ENCODE measurements around the gene DRAM1.
A peak's percentile ranks its signal among the peaks of the same experiment; 100 is the strongest.
"Not testable (repeated sequence)": the region's sequence is repeated elsewhere in the genome, so short reads cannot be mapped to it uniquely, and the experiment has no call there.

Gene DRAM1

DNA sequence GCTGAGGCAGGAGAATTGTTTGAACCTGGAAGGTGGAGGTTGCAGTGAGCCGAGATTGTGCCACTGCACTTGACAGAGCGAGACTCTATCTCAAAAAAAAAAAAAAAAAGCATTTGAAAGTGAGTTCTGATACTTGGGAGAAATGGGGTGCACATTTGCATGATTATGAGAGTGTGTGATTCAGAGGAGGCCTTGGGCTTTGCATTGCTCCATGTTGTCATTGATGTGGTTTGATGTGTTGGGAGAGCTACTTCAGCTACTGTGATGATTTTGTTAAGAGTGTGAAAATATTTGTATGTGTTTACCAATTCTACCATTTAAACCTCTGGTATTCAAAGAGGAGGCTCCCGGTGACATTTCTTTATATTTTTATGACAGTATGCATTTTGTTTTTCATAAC, 24.4 kb downstream of the DRAM1 start:
- no peak for DNase-seq (ENCODE audit: low spot score)

DNA sequence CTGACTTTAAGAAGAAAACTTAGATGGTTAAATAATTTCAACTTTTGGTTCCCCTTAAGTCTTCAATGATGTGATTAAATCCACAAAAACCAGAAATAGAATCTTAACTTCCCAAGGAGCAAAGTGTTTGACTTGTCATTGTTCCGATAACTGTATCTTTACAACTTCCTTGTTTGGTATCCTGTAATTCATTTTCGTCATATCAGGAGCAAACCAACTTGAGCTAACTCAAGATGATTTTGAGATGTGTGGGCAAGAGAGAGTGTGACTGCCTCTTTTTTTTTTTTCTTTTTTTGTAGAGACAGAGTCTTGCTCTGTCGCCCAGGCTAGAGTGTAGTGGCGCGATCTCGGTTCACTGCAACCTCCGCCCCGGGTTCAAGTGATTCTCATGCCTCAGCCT, 25.3 kb downstream of the DRAM1 start:
- no peak for DNase-seq (ENCODE audit: low spot score)

DNA sequence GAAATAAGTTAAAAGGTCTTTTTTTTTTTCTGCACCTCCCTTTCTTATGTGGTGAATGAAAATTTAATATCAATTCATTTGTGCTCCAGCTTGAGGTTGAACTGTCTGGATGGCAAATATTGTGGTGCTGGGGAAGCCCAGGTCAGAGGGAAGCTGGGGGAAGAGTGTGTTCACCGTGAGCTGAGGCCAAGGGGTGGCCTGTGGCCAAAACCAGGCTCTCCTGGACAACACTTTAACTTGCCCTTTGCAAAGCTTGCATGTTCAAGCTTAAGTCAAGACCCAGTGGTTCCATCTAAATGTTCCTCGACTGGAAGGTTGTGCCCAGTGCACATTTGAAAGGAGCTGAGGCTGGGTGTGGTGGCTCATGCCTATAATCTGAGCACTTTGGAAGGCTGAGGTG, 28.8 kb downstream of the DRAM1 start:
- DNase-seq (ENCODE audit: low spot score) = no peak

DNA sequence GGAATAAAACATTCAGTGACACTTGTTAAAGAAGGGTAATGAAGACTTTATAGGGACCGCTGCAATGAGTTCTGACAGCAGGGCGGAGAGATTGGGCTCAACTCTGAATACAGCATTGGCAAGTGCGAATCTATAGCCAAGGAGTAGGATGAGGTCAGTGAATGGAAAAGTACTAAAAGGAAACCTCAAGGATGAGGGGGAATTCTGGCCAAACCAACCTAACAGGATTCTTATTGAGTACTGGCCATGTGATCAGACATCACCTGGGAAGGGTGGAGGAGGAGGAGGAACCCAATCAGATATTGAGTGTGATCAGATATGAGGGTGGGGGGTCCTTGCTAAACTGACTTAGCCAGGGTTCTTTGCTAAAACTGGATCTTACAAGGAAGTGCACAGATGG, 31.0 kb downstream of the DRAM1 start:
- no peak for DNase-seq (ENCODE audit: low spot score)

DNA sequence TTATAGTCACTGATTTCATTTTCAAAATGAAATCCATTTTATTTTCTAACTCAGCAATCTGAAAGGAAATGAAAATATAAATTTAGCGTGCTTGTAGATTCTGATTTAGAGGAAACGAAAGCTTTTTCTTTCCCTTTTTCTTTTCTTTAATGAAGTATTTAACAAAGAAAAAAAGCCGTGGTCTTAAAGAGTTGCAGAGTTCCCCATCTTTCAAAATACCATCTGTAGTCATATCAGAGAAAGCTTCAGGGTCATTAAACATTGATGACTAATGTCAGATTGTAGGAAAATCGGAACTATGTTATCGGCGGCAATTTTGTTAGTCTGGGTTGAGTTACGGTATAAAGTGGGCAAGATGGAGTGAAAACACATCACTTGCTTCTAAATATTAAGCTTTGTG, 32.3 kb downstream of the DRAM1 start:
- no peak for DNase-seq (ENCODE audit: low spot score)

DNA sequence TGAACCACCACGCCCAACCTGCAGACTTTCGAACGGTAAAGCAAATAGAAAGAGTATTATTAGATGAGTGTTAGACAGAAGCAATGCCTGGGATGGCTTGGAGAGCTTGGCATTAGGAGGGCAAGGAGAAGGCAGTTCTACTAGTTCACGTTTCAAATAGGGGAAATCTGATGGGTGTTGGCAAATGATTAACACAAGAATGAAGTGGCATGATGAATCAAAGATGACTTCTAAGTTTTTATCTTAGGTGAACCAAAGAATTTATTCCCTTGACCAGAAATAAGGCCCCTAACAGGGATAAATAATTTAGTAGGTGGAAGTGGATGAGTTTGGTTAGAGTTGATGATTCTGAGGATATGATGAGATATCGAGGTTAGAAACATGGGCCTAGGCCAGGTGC, 38.5 kb downstream of the DRAM1 start:
- DNase-seq (ENCODE audit: low spot score) = no peak

DNA sequence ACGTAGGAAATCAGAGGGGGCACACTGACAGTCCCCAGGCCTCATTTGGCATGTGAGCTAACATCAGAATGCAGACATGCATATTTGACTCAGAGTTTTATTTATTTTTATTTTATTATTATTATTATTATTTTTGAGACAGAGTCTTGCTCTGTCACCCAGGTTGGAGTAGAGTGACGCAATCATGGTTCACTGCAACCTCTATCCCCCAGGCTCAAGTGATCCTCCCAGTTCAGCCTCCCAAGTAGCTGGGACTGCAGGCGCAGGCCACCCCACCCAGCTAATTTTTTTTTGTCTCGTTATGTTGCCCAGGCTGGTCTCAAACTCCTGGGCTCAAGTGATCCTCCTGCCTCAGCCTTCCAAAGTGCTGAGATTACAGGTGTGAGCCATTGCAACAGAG, 41.4 kb downstream of the DRAM1 start:
- not testable (repeated sequence) for DNase-seq (ENCODE audit: low spot score)

DNA sequence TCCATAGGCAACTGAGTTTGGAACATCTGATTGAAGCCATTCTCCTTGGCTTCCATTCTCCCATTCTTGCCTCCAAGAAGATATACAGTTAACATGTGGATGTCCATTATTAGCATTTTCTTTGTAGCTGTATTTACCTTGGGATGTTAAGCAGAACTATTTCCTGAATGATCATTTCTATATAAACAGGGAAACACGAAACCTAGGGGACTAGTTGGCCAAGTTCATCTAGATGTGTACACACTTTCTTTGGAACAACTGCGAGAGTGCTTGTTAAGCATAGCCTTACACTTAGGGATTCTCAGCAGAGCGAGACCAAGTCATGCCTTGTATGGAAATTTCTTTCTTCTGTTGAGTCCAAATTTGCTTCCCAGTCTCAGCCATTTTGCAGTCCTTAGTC, 42.1 kb downstream of the DRAM1 start:
- DNase-seq (ENCODE audit: low spot score) = no peak

DNA sequence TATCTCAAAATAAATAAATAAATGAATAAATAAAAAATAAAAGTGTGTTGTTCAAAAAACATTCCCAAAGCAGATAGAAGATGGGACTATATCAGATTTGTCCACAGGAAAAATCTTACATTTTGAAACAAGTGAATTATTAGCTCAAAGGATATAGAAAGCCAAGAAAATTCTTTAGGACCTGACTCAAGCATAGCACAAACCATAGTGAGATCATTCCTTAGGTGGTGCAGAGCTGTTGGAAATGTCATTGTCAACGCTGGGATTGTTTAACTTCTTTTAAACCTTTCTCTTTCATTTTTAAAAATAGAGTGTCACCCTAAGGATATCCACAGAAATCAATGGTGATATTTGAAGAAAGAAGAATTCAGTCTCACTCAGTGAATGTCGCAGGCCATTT, 43.5 kb downstream of the DRAM1 start:
- no peak for DNase-seq (ENCODE audit: low spot score)

DNA sequence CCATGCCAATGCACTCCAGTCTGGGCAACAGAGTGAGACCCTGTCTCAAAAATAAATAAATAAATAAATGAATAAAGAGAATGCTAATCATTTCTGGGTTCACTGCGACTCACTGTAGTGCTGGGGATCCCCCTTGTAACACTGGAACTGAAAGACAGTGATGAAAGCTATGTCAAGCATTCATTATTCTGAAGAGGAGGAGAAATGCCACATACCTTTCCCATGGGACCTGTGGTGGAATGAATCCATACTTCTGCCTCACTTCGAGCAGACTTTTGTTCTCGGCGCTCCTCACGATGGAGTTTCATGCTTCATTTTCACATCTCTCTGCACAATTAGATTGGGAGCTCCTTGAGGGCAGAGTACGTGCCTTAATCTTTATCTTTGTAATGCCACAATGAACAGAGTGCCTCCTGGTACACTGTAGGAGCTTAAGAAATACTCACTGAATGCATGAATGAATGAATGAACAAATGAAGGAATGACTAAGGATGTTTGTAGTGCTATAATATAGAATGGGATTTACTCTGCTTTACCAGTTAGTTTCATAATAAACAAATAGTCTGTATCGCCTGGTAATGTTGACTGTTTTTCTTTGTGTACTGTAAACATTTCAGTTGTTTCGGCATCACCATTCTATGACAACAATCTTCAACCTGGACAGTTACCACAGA, 45.8 kb downstream of the DRAM1 start:
- no peak for DNase-seq (ENCODE audit: low spot score)

DNA sequence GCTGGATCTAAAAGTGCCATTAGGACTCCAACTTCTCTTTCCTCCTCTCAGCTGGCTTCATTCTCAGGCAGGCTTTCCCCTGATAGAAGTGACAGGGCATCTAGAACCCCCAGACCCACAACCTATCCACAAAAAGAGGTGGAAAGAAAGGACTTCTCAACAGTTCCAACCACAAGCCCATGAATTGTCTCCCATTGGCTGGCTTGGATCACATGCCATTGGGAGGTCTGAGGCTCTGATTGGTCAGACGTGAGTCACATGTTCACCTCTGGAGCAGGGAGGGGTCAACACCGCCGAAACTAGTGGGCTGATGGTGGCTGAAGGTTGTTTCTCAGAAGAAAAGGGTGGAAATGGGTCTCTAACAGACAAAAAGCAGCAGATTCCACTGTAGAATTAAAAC, 47.2 kb downstream of the DRAM1 start:
- peak; percentile 33 for DNase-seq (ENCODE audit: low spot score)

DNA sequence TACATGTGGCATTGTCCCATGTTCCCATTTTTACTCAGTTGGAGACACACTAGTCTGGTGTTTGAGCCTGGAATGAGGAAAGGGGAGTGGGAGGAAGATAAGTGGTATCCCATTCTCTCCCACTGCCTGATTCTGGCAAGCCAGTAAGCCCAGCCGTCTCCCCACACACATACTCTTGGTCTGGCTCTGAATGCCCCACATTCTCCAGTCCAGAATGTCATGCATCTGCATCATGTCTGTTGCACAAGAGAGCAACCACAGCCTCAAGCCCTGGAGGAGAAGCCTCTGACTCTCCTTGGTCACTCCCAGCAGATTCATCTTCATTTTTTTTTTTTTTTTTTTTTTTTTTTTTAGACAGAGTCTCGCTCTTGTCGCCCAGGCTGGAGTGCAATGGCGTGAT, 48.0 kb downstream of the DRAM1 start:
- DNase-seq (ENCODE audit: low spot score) = no peak

DNA sequence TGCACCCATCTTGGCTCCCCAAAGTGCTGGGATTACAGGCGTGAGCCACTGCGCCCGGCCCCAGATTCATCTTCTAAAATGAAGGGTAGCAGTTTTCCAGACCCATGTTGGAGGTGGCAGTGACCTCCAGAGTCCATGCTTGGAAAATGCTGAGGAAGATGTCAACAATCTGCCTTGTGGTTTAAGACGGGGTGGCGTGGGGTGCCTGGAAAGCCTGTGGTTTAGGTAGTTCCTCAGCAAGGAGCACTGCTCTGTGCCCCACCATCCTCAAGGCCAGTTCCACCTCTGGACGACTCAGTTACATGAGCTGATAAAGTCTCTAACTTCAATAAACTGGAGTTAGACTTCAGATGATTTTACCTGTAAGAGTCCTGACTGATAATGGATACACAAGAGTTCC, 48.6 kb downstream of the DRAM1 start:
- no peak for DNase-seq (ENCODE audit: low spot score)

DNA sequence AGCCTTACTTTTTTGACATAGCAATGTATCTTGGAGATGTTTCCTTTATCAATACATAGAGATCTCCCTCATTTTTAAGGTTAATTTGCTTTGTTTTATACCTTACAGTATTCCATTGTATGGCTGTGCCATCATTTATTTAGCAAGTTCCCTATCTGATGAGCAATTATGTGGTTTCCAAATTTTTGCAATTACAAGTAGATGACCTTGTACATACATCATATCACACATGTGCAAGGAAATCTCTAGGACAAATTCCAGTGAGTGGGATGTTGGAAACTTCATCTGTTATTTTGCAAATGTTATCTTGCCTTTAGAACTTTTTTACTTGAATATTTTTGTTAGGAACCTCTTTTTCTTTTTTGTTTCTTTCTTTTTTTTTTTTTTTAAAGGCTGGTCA, 49.7 kb downstream of the DRAM1 start:
- DNase-seq (ENCODE audit: low spot score) = no peak

DNA sequence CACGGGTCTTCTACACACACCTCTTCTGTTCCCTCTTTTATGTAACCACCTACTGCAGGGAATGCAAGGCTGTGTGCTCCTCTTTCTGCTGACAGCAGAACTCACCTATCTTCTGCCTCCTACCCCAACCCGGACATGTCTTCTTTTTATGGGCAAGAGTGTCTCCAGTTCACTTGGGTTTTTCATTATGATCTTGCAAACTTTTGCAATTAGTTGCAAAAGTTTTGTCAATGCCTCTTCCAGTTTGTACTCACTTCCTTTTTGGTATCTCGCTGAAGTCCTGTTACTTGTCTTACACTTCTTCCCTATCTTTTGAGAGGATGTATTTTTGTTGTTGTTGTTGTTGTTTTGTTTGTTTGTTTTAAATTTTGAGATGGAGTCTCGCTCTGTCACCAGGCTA, 50.6 kb downstream of the DRAM1 start:
- no peak for DNase-seq (ENCODE audit: low spot score)

DNA sequence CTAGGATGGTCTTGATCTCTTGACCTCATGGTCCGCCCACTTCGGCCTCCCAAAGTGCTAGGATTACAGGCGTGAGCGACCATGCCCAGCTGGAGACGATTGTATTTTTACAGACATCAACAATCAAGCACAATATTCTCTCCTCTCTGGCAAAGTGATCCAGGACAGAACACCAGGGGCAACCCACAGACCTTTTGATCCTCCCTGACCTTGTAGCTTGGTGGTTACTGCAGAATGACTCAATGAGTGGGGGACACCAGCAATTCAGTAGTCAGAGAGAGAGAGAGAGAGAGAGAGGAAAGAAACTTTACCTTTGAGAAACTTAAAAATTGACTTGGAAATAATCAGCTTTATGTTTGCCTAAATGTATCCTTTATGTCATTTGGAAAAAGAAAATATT, 51.2 kb downstream of the DRAM1 start:
- no peak for DNase-seq (ENCODE audit: low spot score)

DNA sequence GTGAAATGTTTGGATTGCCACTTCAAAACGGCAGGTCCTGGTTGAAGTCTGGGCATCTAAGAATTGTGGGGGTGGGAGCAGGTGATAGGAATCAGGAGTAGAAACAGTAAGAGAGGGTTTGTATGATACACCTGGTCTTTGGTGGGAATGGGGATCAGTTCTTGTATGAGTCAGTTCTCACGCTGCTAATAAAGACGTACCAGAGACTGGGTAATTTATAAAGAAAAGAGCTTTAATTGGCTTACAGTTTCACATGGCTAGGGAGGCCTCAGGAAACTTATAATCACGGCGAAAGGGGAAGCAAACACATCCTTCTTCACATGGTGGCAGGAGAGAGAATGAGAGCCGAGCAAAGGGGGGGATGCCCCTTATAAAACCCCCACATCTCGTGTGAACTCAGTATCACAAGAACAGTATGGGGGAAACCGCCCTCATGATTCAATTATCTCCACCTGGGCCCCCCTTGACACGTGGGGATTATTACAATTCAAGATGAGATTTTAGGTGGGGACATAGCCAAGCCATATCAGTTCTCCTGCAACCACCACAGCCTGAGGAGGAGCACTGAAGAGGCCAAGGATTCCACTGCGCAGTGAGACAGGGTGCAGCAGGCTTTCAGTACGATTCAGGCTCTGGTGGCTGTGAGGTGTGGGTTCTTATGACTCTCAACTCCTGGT, 52.1 kb downstream of the DRAM1 start:
- no peak for DNase-seq (ENCODE audit: low spot score)

DNA sequence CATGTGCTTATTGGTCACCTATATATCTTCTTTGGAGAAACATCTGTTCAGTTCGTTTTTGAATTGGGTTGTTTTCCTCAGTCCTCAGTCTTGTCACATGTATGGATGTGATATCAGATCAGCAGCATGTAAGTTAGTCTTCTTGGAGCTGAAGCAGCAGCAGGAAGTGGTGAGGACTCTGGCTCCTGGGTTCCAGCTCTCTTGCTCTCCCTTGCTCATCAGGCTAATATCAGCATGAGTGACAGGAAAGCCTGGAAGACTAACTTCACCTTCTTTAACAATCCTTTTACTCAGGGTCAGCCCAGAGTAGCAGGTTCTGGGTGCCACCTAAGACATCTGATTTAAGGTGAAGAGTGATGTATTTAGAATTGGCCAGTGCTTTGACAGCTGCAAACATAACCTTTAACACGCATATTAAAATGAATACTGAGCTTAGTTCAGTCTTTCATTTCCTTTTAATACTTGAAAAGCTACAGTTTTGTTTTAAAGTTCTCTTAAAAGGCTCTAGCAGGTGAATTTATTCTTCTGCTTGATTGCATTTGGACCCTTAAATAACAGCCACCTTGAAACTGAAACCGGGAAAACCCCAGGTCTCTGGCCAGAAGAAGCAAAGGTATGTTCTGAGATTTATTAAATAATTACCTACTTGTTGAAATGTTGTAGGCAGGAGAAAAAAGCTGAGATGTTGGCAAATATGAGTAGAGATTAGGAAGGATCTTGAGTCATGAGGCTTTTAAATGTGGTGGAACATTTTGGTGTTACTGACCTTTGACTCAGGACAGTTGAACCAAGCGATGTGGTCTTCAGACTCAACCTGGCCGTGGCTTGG, 54.3 kb downstream of the DRAM1 start:
- no peak for DNase-seq (ENCODE audit: low spot score)

DNA sequence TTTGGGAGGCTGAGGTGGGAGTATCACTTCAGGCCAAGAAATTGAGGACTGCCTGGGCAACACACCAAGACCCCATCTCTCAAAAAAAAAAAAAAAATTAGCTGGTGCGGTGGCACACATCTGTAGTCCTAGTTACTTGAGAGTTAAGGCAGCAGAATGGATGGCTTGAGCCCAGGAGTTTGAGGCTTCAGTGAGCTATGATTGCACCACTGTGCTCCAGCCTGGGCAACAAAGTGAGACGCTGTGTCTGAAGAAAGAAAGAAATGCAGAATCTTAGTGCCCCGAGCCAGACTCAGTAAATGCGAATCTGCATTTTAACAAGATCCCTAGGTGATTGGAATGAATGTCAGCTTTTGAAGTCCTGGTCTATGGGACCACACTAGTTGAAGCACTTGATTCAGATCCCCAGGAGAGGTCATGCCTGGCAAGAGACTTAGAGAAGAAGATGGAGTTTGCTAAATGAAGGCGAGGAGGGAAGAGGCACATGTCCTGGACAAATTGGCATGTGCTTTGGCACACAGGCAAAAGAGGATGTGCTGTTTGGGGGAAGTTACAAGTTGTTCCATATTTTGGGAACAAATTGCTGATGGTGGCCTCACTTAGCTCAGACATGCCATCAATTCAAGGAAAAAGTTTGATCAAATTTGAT, 56.6 kb downstream of the DRAM1 start:
- DNase-seq (ENCODE audit: low spot score) = no peak

DNA sequence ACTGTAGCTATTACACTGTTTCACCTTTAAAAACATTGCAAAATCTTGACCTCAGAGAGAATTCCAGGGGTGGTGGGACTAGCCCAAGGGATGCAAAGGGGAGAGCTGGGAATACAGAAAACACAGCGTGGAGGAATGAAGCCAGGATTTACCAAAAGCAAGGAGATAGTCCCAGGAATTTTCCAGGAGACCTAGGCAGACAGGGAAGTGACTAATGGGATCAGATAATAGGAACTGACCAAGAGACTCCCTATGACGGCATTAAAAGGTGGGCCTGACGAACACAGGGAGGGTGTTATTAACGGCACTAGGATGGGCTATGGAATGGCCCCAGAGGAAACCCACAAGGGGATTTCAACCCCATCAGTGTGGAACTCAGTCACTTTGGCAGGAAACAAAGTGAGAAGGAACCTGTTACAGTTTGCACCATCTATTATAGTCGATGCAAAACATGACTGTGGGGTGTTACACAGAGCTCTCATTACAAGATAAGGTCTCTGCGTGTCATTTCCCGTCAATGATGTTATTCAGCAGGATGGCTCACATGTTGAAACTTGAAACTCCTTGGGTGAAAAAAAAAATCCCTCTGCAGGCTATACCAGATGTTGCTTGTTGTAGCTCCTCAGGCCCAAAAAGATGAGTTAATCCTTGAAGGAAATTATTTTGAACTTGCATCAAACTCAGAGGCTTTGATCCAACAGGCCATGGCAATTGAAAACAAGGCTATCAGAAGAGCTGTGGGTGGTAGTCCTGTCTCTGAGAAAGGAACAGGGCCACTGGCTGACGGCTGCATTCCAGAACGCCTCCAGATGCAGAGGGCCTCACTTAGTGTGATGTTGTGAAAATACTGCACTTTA, 58.7 kb downstream of the DRAM1 start:
- DNase-seq (ENCODE audit: low spot score) = peak; percentile 25

DNA sequence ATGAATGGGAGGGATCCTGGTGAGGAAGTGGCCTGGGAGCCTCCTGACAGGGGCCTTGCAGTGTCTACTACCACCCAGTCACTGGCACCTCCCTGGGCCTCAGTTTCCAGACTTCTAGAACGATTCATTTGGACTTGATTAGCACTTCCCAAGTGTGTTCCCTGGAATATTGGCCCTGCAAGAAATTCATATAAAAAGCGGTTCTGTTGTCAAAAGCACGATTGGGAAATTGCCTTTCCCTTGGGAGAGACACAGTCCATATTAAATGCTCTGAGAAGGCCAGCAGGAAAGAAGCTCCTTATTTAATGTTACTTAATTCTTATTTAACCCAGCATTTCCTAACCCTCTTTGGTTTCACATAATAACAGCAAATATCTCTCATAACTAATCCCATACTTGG, 61.9 kb downstream of the DRAM1 start:
- no peak for DNase-seq (ENCODE audit: low spot score)
